SU-DHL-6 (cell line): ENCODE results near the gene CIT.

ENCODE experiments used
- H2AFZ ChIP-seq: fragments of 200-600 bp; sonication (generic); 2 replicates; pipeline ENCODE4 v1.6.1; 2014; ENCODE audit warnings: low read depth, mild to moderate bottlenecking, moderate library complexity, mixed read lengths, antibody characterized with exemption, low read length; ENCODE audit not compliant: severe bottlenecking
- H3F3A ChIP-seq: fragments of 200-600 bp; shearing (Covaris generic); 2 replicates; pipeline ENCODE4 v1.6.0; 2016; ENCODE audit warnings: antibody characterized with exemption, mild to moderate bottlenecking; ENCODE audit not compliant: insufficient read depth
- H3K27ac ChIP-seq: fragments of 200-600 bp; sonication (generic); 2 replicates; pipeline ENCODE4 v1.5.1; 2016; ENCODE audit warnings: low read depth, mild to moderate bottlenecking, low read length, moderate library complexity, mixed read lengths
- H3K27me3 ChIP-seq: fragments of 200-600 bp; sonication (generic), shearing (Covaris generic); 2 replicates; pipeline ENCODE4 v1.6.0; 2014; ENCODE audit warnings: mild to moderate bottlenecking, low read length
- H3K36me3 ChIP-seq: fragments of 200-600 bp; sonication (generic); 2 replicates; pipeline ENCODE4 v1.6.1; 2014; ENCODE audit warnings: mild to moderate bottlenecking, low read length, mixed read lengths
- H3K4me2 ChIP-seq: fragments of 300-600, 200-600 bp; shearing (Covaris generic), sonication (generic); 2 replicates; pipeline ENCODE4 v1.6.0; 2014; ENCODE audit warnings: low read length, low read depth, mild to moderate bottlenecking; ENCODE audit not compliant: poor library complexity, severe bottlenecking
- H3K4me3 ChIP-seq: fragments of 200-600 bp; sonication (generic); 2 replicates; pipeline ENCODE4 v1.5.1; 2014; ENCODE audit warnings: antibody characterized with exemption, low read length, mild to moderate bottlenecking, mixed read lengths; ENCODE audit not compliant: insufficient read depth, poor library complexity, severe bottlenecking
- H3K79me2 ChIP-seq: fragments of 200-600 bp; sonication (generic); 2 replicates; pipeline ENCODE4 v1.6.1; 2014; ENCODE audit warnings: mild to moderate bottlenecking, low read length, moderate library complexity; ENCODE audit not compliant: insufficient read depth
- H3K9ac ChIP-seq: fragments of 200-600 bp; sonication (generic); 2 replicates; pipeline ENCODE4 v1.7.0; 2014; ENCODE audit warnings: mild to moderate bottlenecking, low read length
- H3K9me2 ChIP-seq: fragments of 200-600 bp; sonication (generic); replicated peaks from 2 replicates; pipeline ENCODE4 v1.6.1; 2014; ENCODE audit warnings: low read length; ENCODE audit not compliant: insufficient read depth
- H3K9me3 ChIP-seq: fragments of 200-600 bp; sonication (generic); 2 replicates; pipeline ENCODE4 v1.6.1; 2014; ENCODE audit warnings: low read length, mixed read lengths; ENCODE audit not compliant: insufficient read depth
- H4K20me1 ChIP-seq: fragments of 200-600 bp; sonication (generic); 2 replicates; pipeline ENCODE4 v1.6.1; 2014; ENCODE audit warnings: low read depth, mild to moderate bottlenecking, antibody characterized with exemption, low read length, moderate library complexity, mixed read lengths
- CTCF ChIP-seq: fragments of 200-600 bp; sonication (generic); IDR thresholded peaks from one replicate; pipeline ENCODE4 v1.5.1; 2017; ENCODE audit warnings: antibody characterized with exemption, mild to moderate bottlenecking, low read length, moderate library complexity; ENCODE audit not compliant: insufficient read depth, poor library complexity, severe bottlenecking
- EZH2phosphoT487 ChIP-seq: fragments of 200-600 bp; sonication (generic), shearing (Covaris generic); conservative IDR thresholded peaks from 2 replicates; pipeline ENCODE4 v1.6.1; 2018; ENCODE audit warnings: mild to moderate bottlenecking, antibody characterized with exemption, low read length, moderate library complexity, mixed read lengths

CIT gene

GRCh38 chr12:119687879-119688278 is 189.2 kb downstream of the CIT start:
- no peak overlapping the region for H3K9ac ChIP-seq
- H3K36me3 ChIP-seq: no peaks in the 10 kb centered on the region
- TF ChIP-seq CTCF (no peak), EZH2phosphoT487 (no peak)

GRCh38 chr12:119687406-119687805 is 189.7 kb downstream of the CIT start:
- H3K79me2 ChIP-seq: no peaks in the 10 kb centered on the region
- no peaks in the 10 kb centered on the region for H3K9me2 ChIP-seq
- peaks cover 6% of the 10 kb centered on the region for H3F3A ChIP-seq
- H3K27me3 ChIP-seq: no peaks in the 10 kb centered on the region
- no peak overlapping the region for H3K9ac ChIP-seq
- H3K9me3 ChIP-seq: no peaks in the 10 kb centered on the region
- H3K27ac ChIP-seq: no peak overlapping the region
- no peaks in the 10 kb centered on the region for H4K20me1 ChIP-seq
- H3K4me3 ChIP-seq: no peak overlapping the region
- no peaks in the 10 kb centered on the region for H3K36me3 ChIP-seq
- H3K4me2 ChIP-seq: no peak overlapping the region
- no peak overlapping the region for H2AFZ ChIP-seq
- TF ChIP-seq CTCF (no peak), EZH2phosphoT487 (no peak)

More at GRCh38 chr12:119687879-119688278, 189.2 kb downstream of the CIT start:
- Histone ChIP-seq H3K27me3 (no peaks in the 10 kb centered on the region), H3K9me3 (no peaks in the 10 kb centered on the region), H3K79me2 (no peaks in the 10 kb centered on the region), H4K20me1 (no peaks in the 10 kb centered on the region), H2AFZ (no peak overlapping the region), H3K27ac (no peak overlapping the region), H3K4me3 (no peak overlapping the region), H3F3A (peaks cover 2% of the 10 kb centered on the region; the same call in 1 of the 2 replicates), H3K9me2 (no peaks in the 10 kb centered on the region), H3K4me2 (no peak overlapping the region)

- no peaks in the 10 kb centered on the region for H3K36me3 ChIP-seq
- no peak overlapping the region for H3K4me2 ChIP-seq
- TF ChIP-seq CTCF (no peak), EZH2phosphoT487 (no peak)
Measured at GRCh38 chr12:119686776-119687175, 190.3 kb downstream of the CIT start.

More at GRCh38 chr12:119686776-119687175, 190.3 kb downstream of the CIT start:
- H2AFZ ChIP-seq: no peak overlapping the region
- peaks cover 12% of the 10 kb centered on the region for H3F3A ChIP-seq
- no peaks in the 10 kb centered on the region for H3K9me2 ChIP-seq
- H4K20me1 ChIP-seq: no peaks in the 10 kb centered on the region
- no peaks in the 10 kb centered on the region for H3K9me3 ChIP-seq
- no peaks in the 10 kb centered on the region for H3K79me2 ChIP-seq
- no peak overlapping the region for H3K4me3 ChIP-seq
- no peak overlapping the region for H3K9ac ChIP-seq
- no peak overlapping the region for H3K27ac ChIP-seq
- H3K27me3 ChIP-seq: no peaks in the 10 kb centered on the region
